SK-N-SH (cell line): ENCODE data around the gene INTS1. TPM values are rescaled to one million over a fixed set of nuclear protein-coding genes. Genes with fewer than 3 reads are reported as not detected.

Source experiments
- CTCF ChIA-PET: fragments of 300-600, 350-600 bp; formaldehyde crosslinking; extraction: SDS; loops from one replicate; lab custom pipeline; 2021; lab: Yijun Ruan, JAX
- POLR2A ChIA-PET: fragments of 350-600 bp; sonication (Branson Sonifier 250); formaldehyde crosslinking; extraction: SDS; loops from one replicate; lab custom pipeline; 2020; ENCODE audit warnings: antibody characterized with exemption, inconsistent platforms; lab: Yijun Ruan, JAX
- DNase-seq: peaks from one replicate; pipeline ENCODE4 v3.0.0; 2012
- H2AFZ ChIP-seq: fragments of 200-600 bp; sonication (generic); 2 replicates; pipeline ENCODE4 v1.8.1; 2016; ENCODE audit warnings: antibody characterized with exemption, mild to moderate bottlenecking, low read depth
- H3F3A ChIP-seq: fragments of 200-600 bp; sonication (generic); replicated peaks from 2 replicates; pipeline ENCODE3; 2016; ENCODE audit warnings: antibody characterized with exemption, mild to moderate bottlenecking; ENCODE audit not compliant: insufficient read depth
- H3K27ac ChIP-seq, 2 experiments: fragments of 200-500 bp in 1 of 2; fragments of 200-600 bp in 1 of 2; sonication (Bioruptor generic) in 1 of 2; sonication (generic), shearing (Covaris generic) in 1 of 2; 2 replicates each; pipeline versions ENCODE4 v1.5.1 to v1.6.1; 2014 to 2016; ENCODE audit warnings: low read depth in 2 of 2, inconsistent platforms in 1 of 2, low read length in 1 of 2, mild to moderate bottlenecking in 1 of 2, mixed read lengths in 1 of 2
- H3K27me3 ChIP-seq: fragments of 200-600 bp; sonication (generic), shearing (Covaris generic); 2 replicates; pipeline ENCODE4 v1.6.1; 2016; ENCODE audit warnings: mixed run types; ENCODE audit not compliant: insufficient read depth
- H3K36me3 ChIP-seq, 2 experiments: fragments of 200-500 bp in 1 of 2; fragments of 200-600 bp in 1 of 2; sonication (Bioruptor generic) in 1 of 2; sonication (generic) in 1 of 2; replicated peaks in 1 of 2; 2 replicates each; pipeline versions ENCODE3 to v1.5.1; 2014 to 2016; ENCODE audit warnings: low read length in 1 of 2, mild to moderate bottlenecking in 1 of 2; ENCODE audit not compliant: insufficient read depth in 2 of 2, control insufficient read depth in 1 of 2
- H3K4me1 ChIP-seq, 2 experiments: fragments of 200-500 bp in 1 of 2; fragments of 200-600 bp in 1 of 2; sonication (Bioruptor generic) in 1 of 2; sonication (generic), shearing (Covaris generic) in 1 of 2; 2 replicates each; pipeline versions ENCODE4 v1.5.1 to v1.6.1; 2014 to 2016; ENCODE audit warnings: low read depth in 1 of 2, low read length in 1 of 2, mixed run types in 1 of 2; ENCODE audit not compliant: insufficient read depth in 2 of 2, control insufficient read depth in 1 of 2
- H3K4me2 ChIP-seq: fragments of 200-600 bp; sonication (generic), shearing (Covaris generic); 2 replicates; pipeline ENCODE4 v1.6.1; 2017; ENCODE audit warnings: mixed run types
- H3K4me3 ChIP-seq, 2 experiments: fragments of 200-500 bp in 1 of 2; fragments of 200-600 bp in 1 of 2; sonication (Bioruptor generic) in 1 of 2; sonication (generic), shearing (Covaris generic) in 1 of 2; 2 replicates each; pipeline versions ENCODE4 v1.5.1 to v1.8.1; 2014 to 2016; ENCODE audit warnings: low read depth in 2 of 2, inconsistent platforms in 1 of 2, low read length in 1 of 2, mild to moderate bottlenecking in 1 of 2, mixed read lengths in 1 of 2, moderate library complexity in 1 of 2
- H3K79me2 ChIP-seq: fragments of 200-600 bp; sonication (generic); 2 replicates; pipeline ENCODE4 v1.8.1; 2017; ENCODE audit warnings: mild to moderate bottlenecking; ENCODE audit not compliant: insufficient read depth
- H3K9ac ChIP-seq: fragments of 200-600 bp; sonication (generic); 2 replicates; pipeline ENCODE4 v1.6.1; 2017; ENCODE audit warnings: mixed run types
- H3K9me2 ChIP-seq: fragments of 200-600 bp; sonication (generic); 2 replicates; pipeline ENCODE4 v1.6.1; 2017; ENCODE audit warnings: mixed run types
- H3K9me3 ChIP-seq: fragments of 200-600 bp; sonication (generic); 2 replicates; pipeline ENCODE4 v1.6.1; 2017; ENCODE audit warnings: mixed run types, mild to moderate bottlenecking, moderate library complexity
- H4K20me1 ChIP-seq: fragments of 200-600 bp; sonication (generic); 2 replicates; pipeline ENCODE4 v1.6.1; 2017; ENCODE audit warnings: mild to moderate bottlenecking, mixed run types; ENCODE audit not compliant: insufficient read depth
- EP300 ChIP-seq, 2 experiments: IDR thresholded peaks; 2 replicates each; pipeline versions ENCODE4 v1.4.0 to v1.6.1; 2012; ENCODE audit warnings: borderline replicate concordance in 1 of 2, low read depth in 1 of 2, low read length in 1 of 2
- EZH2phosphoT487 ChIP-seq: fragments of 200-600 bp; sonication (generic); IDR thresholded peaks from 2 replicates; pipeline ENCODE4 v1.6.1; 2017; ENCODE audit warnings: low read depth, mixed run types, mild to moderate bottlenecking, antibody characterized with exemption, moderate library complexity, borderline replicate concordance
- FOSL2 ChIP-seq: IDR thresholded peaks from 2 replicates; pipeline ENCODE4 v1.4.0; 2012; ENCODE audit warnings: low read depth, mild to moderate bottlenecking, moderate library complexity, borderline replicate concordance
- FOXM1 ChIP-seq: IDR thresholded peaks from 2 replicates; pipeline ENCODE4 v1.4.0; 2012; ENCODE audit warnings: low read depth, mild to moderate bottlenecking
- MAX ChIP-seq: IDR thresholded peaks from 2 replicates; pipeline ENCODE4 v1.4.0; 2012; ENCODE audit warnings: low read depth
- MXI1 ChIP-seq: IDR thresholded peaks from 2 replicates; pipeline ENCODE4 v1.6.1; 2012; ENCODE audit warnings: mild to moderate bottlenecking, low read depth, low read length, improper control_type of control experiment
- RCOR1 ChIP-seq: fragments of 150-350 bp; IDR thresholded peaks from 2 replicates; pipeline ENCODE4 v1.6.1; 2017; ENCODE audit warnings: antibody characterized with exemption, low read length
- REST ChIP-seq: IDR thresholded peaks from 2 replicates; pipeline ENCODE4 v1.6.1; 2012; ENCODE audit warnings: mild to moderate bottlenecking, low read depth, low read length, moderate library complexity
- SMC3 ChIP-seq: IDR thresholded peaks from 2 replicates; pipeline ENCODE4 v1.6.1; 2012; ENCODE audit warnings: low read depth, low read length, improper control_type of control experiment
- TEAD4 ChIP-seq: IDR thresholded peaks from 2 replicates; pipeline ENCODE4 v1.4.0; 2012; ENCODE audit warnings: mild to moderate bottlenecking, borderline replicate concordance; ENCODE audit not compliant: insufficient read depth
- USF1 ChIP-seq: IDR thresholded peaks from 2 replicates; pipeline ENCODE4 v1.4.0; 2012; ENCODE audit warnings: low read depth, borderline replicate concordance
- WGBS: methylation state at CpG from one replicate; pipeline ENCODE4 v1.1.6; 2017; ENCODE audit warnings: low lambda C conversion rate; 5-methylcytosine and 5-hydroxymethylcytosine counted together
- polyA plus RNA-seq, 3 experiments: library from polyadenylated mRNA; depleted of rRNA; stranded (reverse); fragments of >200 nt; gene quantifications; 2 replicates each; pipeline ENCODE4 v1.2.3, GENCODE V29; 2012

INTS1 gene
- polyA plus RNA-seq, 1 of the 3 experiments (the other 2 are of a cell fraction) = 48.1 TPM

DNA sequence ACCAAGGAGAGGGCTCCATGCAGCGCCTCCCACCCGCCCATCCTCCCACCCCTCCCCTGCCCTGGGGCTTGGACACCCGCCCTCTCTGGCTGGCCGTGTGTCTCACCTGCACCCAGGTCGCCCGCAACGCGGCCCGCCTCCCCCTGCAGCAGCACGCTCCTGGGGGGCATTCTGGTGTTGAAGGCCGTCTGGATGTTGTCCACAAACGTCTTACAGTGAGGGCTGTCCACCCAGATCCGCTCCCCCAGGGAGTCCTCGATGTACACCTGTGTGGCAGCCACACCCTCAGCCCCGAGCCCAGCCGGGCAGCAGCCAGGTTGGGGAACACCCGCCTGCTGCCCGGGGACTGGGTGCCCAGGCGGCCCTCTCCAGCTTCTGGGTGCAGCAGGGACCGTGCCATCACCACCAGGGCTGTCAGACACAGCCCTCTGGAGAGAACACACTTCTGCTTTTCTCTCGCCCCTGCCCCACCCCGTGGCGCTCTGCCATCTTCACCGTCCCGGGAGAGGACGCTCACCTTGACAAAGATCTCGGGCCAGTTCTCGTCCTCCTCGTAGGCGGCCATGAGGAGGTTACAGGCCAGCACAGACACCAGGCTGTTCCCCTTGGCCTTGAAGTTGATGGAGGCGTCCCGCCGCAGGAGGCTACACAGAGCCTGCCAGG, 4.7 kb downstream of the INTS1 start:
- TF ChIP-seq TEAD4 (no peak), EP300 (IDR thresholded peaks at IDR 0.05; ENCODE audit: borderline replicate concordance in 1 of 2, low read depth in 1 of 2, low read length in 1 of 2) (no peak), FOXM1 (no peak), EZH2phosphoT487 (no peak), MXI1 (no peak), RCOR1 (no peak), FOSL2 (no peak), REST (no peak), USF1 (no peak), SMC3 (no peak), MAX (no peak)
- H3K36me3 ChIP-seq = peaks cover 28 to 69% of the 10 kb centered on the region in 2 experiments
- CTCF ChIA-PET = interaction anchor here (0.6 to 4.3 kb wide), 3 partner anchors 25 to 305 kb away, joined by 3 to 31 read pairs (median 23); no protein-coding TSS in a partner anchor

More for the DNA sequence above, 4.7 kb downstream of the INTS1 start:
- H3K9me3 ChIP-seq = no peaks in the 10 kb centered on the region
- DNase-seq = no peak
- H3F3A ChIP-seq = no peaks in the 10 kb centered on the region
- H3K79me2 ChIP-seq = peaks cover 42% of the 10 kb centered on the region
- no peaks in the 10 kb centered on the region for H3K9me2 ChIP-seq
- peaks cover 5 to 15% of the 10 kb centered on the region in 2 experiments; a peak in 2 of 4 replicates for H3K4me1 ChIP-seq
- H3K9ac ChIP-seq = no peak overlapping the region
- H3K27ac ChIP-seq = no peak overlapping the region
- H4K20me1 ChIP-seq = peaks cover 36% of the 10 kb centered on the region
- 96% methylated on average over 15 of the region's 33 CpGs for WGBS
- POLR2A ChIA-PET = interaction anchor here (0.6 kb wide), 1 partner anchor 45 kb away, joined by 3 read pairs; no protein-coding TSS in a partner anchor
- no peaks in the 10 kb centered on the region for H3K27me3 ChIP-seq
- no peak overlapping the region for H3K4me2 ChIP-seq
- H2AFZ ChIP-seq = no peak overlapping the region
- H3K4me3 ChIP-seq = no peak overlapping the region
